HEK293T (cell line): ENCODE measurements around the gene LRRC74A.

ENCODE experiments used
- TARDBP ChIP-seq: fragments of 450-650 bp; IDR thresholded peaks from 2 replicates; pipeline ENCODE4 v1.6.1; 2016
- TF ChIP-seq, protein P1 (sequence below): fragments of 450-650 bp; IDR thresholded peaks from 2 replicates; pipeline ENCODE4 v1.6.1; 2016

- TF ChIP-seq, protein P1, sequence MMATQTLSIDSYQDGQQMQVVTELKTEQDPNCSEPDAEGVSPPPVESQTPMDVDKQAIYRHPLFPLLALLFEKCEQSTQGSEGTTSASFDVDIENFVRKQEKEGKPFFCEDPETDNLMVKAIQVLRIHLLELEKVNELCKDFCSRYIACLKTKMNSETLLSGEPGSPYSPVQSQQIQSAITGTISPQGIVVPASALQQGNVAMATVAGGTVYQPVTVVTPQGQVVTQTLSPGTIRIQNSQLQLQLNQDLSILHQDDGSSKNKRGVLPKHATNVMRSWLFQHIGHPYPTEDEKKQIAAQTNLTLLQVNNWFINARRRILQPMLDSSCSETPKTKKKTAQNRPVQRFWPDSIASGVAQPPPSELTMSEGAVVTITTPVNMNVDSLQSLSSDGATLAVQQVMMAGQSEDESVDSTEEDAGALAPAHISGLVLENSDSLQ = no peak
- no peak for TF ChIP-seq TARDBP
These were observed 32.3 kb upstream of the LRRC74A start for GRCh38 chr14:76793956-76794355.
